C4-2B (cell line): ENCODE results near the gene GCSH.
"Not testable (repeated sequence)": the region's sequence is repeated elsewhere in the genome, so short reads cannot be mapped to it uniquely, and the experiment has no call there.

ENCODE experiments used
- H3K27ac ChIP-seq: fragments of 450-650 bp; 2 replicates; pipeline ENCODE4 v1.5.1; 2017
- ZFX ChIP-seq: fragments of 450-650 bp; IDR thresholded peaks from 2 replicates; pipeline ENCODE4 v1.6.1; 2017
- TF ChIP-seq, protein P1 (sequence below): fragments of 450-650 bp; conservative IDR thresholded peaks from 2 replicates; pipeline ENCODE4 v1.5.1; 2017; ENCODE audit warnings: mild to moderate bottlenecking

GCSH gene

DNA sequence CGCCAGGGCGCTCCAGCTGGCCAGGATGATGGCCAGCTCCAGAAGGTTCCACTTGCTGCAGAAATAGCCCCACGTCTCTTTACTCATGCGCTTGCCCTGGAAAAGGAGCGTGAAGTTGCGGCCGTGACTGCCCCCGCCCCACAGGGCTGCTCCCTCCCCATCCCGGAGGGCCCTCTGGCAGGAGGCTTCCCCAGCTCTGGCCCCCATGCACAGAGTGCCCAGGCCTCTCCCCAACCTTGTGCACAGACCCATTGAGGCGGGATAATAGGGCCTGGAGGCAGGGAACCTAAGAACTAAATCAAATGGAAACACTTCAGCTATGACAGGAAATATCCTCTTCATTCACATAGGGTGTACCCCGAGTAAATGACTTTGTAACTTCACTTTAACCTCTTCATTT lies 21.2 kb upstream of the GCSH start:
- no peak overlapping the region for H3K27ac ChIP-seq

DNA sequence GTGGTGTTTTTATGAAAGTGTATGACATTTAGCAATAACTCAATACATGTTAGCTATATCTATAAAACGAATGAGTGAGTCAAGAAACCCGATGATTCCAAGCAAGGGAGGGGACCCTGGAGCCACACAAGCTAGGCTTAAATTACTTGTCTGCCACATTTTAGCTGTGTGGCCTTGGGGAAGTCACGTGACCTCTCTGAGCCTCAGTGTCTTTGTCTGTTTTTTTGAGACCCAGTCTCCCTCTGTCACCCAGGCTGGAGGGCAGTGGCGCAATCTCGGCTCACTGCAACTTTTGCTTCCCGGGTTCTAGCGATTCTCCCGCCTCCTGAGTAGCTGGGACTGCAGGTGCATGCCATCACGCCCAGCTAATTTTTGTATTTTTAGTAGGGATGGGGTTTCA lies 20.1 kb upstream of the GCSH start:
- TF ChIP-seq ZFX = no peak
- TF ChIP-seq, protein P1, sequence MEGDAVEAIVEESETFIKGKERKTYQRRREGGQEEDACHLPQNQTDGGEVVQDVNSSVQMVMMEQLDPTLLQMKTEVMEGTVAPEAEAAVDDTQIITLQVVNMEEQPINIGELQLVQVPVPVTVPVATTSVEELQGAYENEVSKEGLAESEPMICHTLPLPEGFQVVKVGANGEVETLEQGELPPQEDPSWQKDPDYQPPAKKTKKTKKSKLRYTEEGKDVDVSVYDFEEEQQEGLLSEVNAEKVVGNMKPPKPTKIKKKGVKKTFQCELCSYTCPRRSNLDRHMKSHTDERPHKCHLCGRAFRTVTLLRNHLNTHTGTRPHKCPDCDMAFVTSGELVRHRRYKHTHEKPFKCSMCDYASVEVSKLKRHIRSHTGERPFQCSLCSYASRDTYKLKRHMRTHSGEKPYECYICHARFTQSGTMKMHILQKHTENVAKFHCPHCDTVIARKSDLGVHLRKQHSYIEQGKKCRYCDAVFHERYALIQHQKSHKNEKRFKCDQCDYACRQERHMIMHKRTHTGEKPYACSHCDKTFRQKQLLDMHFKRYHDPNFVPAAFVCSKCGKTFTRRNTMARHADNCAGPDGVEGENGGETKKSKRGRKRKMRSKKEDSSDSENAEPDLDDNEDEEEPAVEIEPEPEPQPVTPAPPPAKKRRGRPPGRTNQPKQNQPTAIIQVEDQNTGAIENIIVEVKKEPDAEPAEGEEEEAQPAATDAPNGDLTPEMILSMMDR = no peak

More for the DNA sequence above, 21.2 kb upstream of the GCSH start:
- TF ChIP-seq ZFX = no peak
- TF ChIP-seq, protein P1 = no peak

DNA sequence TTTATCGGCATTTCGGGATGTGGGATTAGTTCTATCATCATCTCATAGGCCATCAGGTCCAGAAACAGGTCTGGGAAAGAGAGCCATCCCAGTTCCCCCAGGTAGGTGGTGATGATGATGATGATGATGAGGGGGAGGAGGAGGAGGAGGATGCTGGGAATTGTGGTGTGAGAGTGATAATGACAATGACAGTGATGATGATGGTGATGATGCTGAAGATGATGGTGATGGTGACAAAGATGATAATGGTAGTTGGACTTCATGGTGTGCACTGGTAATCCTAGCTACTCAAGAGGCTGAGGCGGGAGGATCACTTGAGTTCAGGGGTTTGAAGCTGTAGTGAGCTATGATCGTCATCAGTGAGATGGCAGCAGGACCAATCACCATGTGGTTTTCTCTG lies 16.3 kb upstream of the GCSH start:
- no peak overlapping the region for H3K27ac ChIP-seq
- TF ChIP-seq, protein P1 = no peak
- no peak for TF ChIP-seq ZFX

More for the DNA sequence above, 20.1 kb upstream of the GCSH start:
- H3K27ac ChIP-seq = no peak overlapping the region

DNA sequence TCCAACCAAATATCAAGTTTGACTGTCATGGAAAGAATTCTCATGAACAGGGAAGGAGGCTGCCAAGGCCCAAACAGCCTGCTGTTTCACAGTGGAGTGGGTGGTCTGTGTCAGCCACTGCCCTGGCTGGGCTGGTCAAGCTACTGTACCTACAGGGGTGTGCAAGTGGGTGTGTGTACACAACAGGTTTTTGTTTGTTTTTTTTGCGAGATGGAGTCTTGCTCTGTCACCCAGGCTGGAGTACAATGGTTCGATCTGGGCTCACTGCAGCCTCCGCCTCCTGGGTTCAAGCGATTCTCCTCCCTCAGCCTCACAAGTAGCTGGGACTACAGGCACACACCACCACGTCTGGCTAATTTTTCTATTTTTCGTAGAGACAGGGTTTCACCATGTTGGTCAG lies 13.1 kb upstream of the GCSH start:
- H3K27ac ChIP-seq = not testable (repeated sequence)

DNA sequence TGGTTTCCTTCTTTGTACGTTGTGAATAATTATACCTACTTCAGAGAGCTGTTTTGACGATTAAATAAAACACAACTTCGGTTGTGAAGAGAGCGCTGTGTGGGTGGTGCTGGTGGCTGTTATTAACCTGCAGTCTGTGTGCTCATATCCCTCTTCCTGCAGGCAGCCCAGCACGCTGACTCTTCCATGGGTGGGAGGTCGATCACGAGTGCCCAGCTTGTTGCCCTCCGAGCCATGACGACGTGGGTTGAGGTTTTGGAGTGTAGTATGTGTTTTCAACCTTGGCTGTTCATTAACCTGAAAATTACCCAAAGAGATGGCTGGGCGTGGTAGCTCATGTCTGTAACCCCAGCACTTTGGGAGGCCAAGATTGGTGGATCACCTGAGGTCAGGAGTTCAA lies 11.3 kb upstream of the GCSH start:
- H3K27ac ChIP-seq = no peak overlapping the region
- no peak for TF ChIP-seq ZFX
- TF ChIP-seq, protein P1 = no peak

DNA sequence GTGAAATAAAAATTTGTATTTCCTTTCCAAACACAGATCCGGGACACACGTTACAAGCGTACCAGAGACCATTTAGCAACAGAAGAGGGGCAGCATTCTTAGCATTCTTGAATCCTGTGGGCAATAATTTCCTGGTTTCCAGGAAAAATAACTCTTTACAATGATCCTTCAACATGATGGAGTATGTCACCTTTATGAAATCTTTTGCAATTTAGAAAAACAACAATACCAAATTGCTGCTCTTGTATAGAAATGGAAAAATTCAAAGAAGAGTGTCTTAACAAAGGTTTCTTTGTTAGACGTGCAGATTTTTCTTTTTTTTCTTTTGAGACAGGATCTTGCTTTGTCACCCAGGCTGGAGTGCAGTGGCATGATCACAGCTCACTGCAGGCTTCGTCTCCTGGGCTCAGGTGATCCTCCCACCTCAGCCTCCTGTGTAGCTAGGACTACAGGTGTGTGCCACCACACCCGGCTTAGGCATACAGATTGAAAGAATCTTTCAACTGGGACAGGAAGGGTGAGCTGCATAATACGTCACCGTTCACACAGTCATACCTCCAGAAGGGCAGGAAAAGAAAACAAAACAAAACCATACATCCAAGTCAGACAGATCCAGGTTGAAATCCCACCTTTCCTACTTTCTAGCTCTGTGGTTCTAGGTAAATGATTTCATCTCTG lies 10.8 kb upstream of the GCSH start:
- H3K27ac ChIP-seq = no peak overlapping the region
- TF ChIP-seq, protein P1 = no peak
- no peak for TF ChIP-seq ZFX

DNA sequence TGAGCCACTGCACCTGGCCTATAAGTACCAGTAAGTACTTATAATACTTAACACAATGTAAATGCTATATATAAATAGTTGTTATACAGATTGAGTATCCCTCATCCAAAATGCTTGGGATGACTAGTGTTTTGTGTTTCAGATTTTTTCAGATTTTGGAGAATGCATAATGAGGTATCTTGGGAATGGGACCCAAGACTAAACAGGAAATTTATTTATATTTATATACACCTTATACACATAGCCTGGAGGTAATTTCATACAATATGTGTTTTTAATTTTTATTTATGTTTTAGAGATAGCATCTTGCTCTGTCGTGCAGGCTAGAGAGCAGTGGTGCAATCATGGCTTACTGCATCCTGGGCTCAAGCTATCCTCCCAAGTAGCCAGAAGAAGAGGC lies 9.8 kb upstream of the GCSH start:
- TF ChIP-seq, protein P1 = no peak
- no peak for TF ChIP-seq ZFX

DNA sequence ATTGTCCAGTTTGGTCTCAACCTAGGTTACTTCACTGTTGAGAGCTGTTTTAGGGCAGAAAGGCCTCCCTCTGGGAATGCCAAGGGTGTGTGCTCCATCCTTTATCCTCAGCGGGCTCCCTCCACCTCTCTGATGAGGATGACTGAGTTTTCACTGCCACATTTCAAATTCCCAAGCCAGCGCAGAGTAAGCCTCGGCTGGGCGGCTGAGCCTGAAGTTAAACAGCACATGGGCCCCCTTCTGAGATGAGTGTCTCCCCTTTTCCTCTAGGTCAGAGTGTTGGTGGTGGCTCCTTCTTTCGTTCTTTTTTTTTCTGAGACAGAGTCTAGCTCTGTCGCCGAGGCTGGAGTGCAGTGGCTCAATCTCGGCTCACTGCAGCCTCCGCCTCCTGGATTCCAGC lies 5.5 kb upstream of the GCSH start:
- no peak overlapping the region for H3K27ac ChIP-seq
- TF ChIP-seq, protein P1 = no peak
- TF ChIP-seq ZFX = no peak

More for the DNA sequence above, 9.8 kb upstream of the GCSH start:
- H3K27ac ChIP-seq = no peak overlapping the region
